Left ventricle myocardium superior (tissue), 1 donor: ENCODE results near the gene TAAR2. TPM values are rescaled to one million over a fixed set of nuclear protein-coding genes. Genes with fewer than 3 reads are reported as not detected.

Experiments
- total RNA-seq: library from RNA; stranded (reverse); fragmentation: NEBNext Ultra II Directional; extraction: Animal tissue kit (Norgen Biotek cat#: 25700); gene quantifications from one replicate; pipeline ENCODE4 v1.2.1, GENCODE V29; 2021
- donor health status: DM: no; HTN: yes; CAD: no; lungs with severe emphysema.

TAAR2 gene
- total RNA-seq, 1 donor from 2014 or later = not detected

Other genes starting within 250 kb of the TAAR2 start
- 3.5 TPM for gene MOXD1, start 222.8 kb downstream of the TAAR2 start, total RNA-seq
- 59.0 TPM for gene STX7, start 111.2 kb downstream of the TAAR2 start, total RNA-seq
- gene TAAR9, start 86.0 kb downstream of the TAAR2 start, total RNA-seq = not detected
- gene TAAR8, start 71.6 kb downstream of the TAAR2 start, total RNA-seq = not detected
- gene TAAR6, start 54.0 kb downstream of the TAAR2 start, total RNA-seq = not detected
- not detected for gene TAAR5, start 34.5 kb downstream of the TAAR2 start, total RNA-seq
- gene TAAR1, start 34.9 kb upstream of the TAAR2 start, total RNA-seq = not detected
- gene VNN1, start 89.8 kb upstream of the TAAR2 start, total RNA-seq = 1.9 TPM
- 1.9 TPM for gene VNN2, start 133.6 kb upstream of the TAAR2 start, total RNA-seq
- 3.3 TPM for gene SLC18B1, start 174.4 kb upstream of the TAAR2 start, total RNA-seq
- gene RPS12, start 190.3 kb upstream of the TAAR2 start, total RNA-seq = 471 TPM